Osteoblast (primary cell): Measurements from ENCODE around the gene SPEM2. TPM values are rescaled to one million over a fixed set of nuclear protein-coding genes. Genes with fewer than 3 reads are reported as not detected.

Source experiments
- DNase-seq: peaks from one replicate; pipeline ENCODE4 v3.0.0; 2011; ENCODE audit warnings: low spot score, mixed read lengths; ENCODE audit not compliant: insufficient read length; ENCODE audit errors: missing footprints
- H2AFZ ChIP-seq: 2 replicates; pipeline ENCODE4 v1.6.0; 2011; ENCODE audit warnings: mild to moderate bottlenecking, low read length
- H3K27ac ChIP-seq: 2 replicates; pipeline ENCODE4 v1.5.1; 2011; ENCODE audit warnings: mild to moderate bottlenecking, low read depth, low read length, moderate library complexity
- H3K27me3 ChIP-seq: 2 replicates; pipeline ENCODE4 v1.6.0; 2012; ENCODE audit warnings: mild to moderate bottlenecking, control low read depth, inconsistent platforms, low read length, moderate library complexity; ENCODE audit not compliant: insufficient read depth
- H3K36me3 ChIP-seq: 2 replicates; pipeline ENCODE4 v1.5.1; 2011; ENCODE audit warnings: mild to moderate bottlenecking, low read length, control low read depth, moderate library complexity; ENCODE audit not compliant: insufficient read depth
- H3K4me1 ChIP-seq: 2 replicates; pipeline ENCODE4 v1.5.1; 2011; ENCODE audit warnings: mild to moderate bottlenecking, low read length, control low read depth, moderate library complexity; ENCODE audit not compliant: insufficient read depth
- H3K4me2 ChIP-seq: 2 replicates; pipeline ENCODE4 v1.6.0; 2011; ENCODE audit warnings: mild to moderate bottlenecking, low read length; ENCODE audit not compliant: insufficient read depth
- H3K4me3 ChIP-seq: fragments of 200-600 bp; sonication (generic); 3 replicates; pipeline ENCODE4 v1.5.1; 2012; ENCODE audit warnings: mild to moderate bottlenecking, low read length, inconsistent platforms; ENCODE audit not compliant: insufficient read depth
- H3K79me2 ChIP-seq: 2 replicates; pipeline ENCODE4 v1.6.0; 2012; ENCODE audit warnings: mild to moderate bottlenecking, low read length, control low read depth, inconsistent platforms; ENCODE audit not compliant: insufficient read depth
- H3K9me3 ChIP-seq: 2 replicates; pipeline ENCODE4 v1.5.1; 2011; ENCODE audit warnings: low read depth, low read length, control low read depth
- H4K20me1 ChIP-seq: 2 replicates; pipeline ENCODE4 v1.6.0; 2012; ENCODE audit warnings: mild to moderate bottlenecking, low read length, control low read depth; ENCODE audit not compliant: insufficient read depth
- CTCF ChIP-seq: IDR thresholded peaks from 2 replicates; pipeline ENCODE4 v1.5.1; 2011; ENCODE audit warnings: mild to moderate bottlenecking, low read depth, low read length, moderate library complexity; ENCODE audit errors: extremely low read depth
- total RNA-seq: library from RNA; depleted of rRNA; stranded (reverse); fragments of >200 nt; gene quantifications from 2 replicates; pipeline ENCODE4 v1.2.3, GENCODE V29; 2012

SPEM2 gene
- total RNA-seq, 1 donor = not detected

- no peak for DNase-seq
- Histone ChIP-seq H4K20me1 (peaks cover 40% of the 10 kb centered on the region), H3K4me1 (peaks cover 10% of the 10 kb centered on the region), H3K36me3 (peaks cover 30% of the 10 kb centered on the region), H3K27me3 (no peaks in the 10 kb centered on the region), H2AFZ (no peak overlapping the region), H3K9me3 (no peaks in the 10 kb centered on the region), H3K79me2 (peaks cover 57% of the 10 kb centered on the region), H3K4me2 (no peak overlapping the region), H3K4me3 (no peak overlapping the region), H3K27ac (peak overlapping the region; percentile 48)
- TF ChIP-seq CTCF = no peak
Observed at GRCh38 chr17:7466318-7466638, 40.9 kb downstream of the SPEM2 start.

- no peak overlapping the region for H3K4me3 ChIP-seq
- H3K27me3 ChIP-seq = no peaks in the 10 kb centered on the region
- no peak overlapping the region for H2AFZ ChIP-seq
- H3K4me2 ChIP-seq = peak overlapping the region; percentile 23
- peaks cover 10% of the 10 kb centered on the region for H3K4me1 ChIP-seq
- peaks cover 62% of the 10 kb centered on the region for H3K79me2 ChIP-seq
- H3K27ac ChIP-seq = peak overlapping the region; percentile 48
- TF ChIP-seq CTCF = no peak
- H3K36me3 ChIP-seq = peaks cover 30% of the 10 kb centered on the region
- DNase-seq = peak; percentile 97
- H3K9me3 ChIP-seq = no peaks in the 10 kb centered on the region
- H4K20me1 ChIP-seq = peaks cover 45% of the 10 kb centered on the region
Observed at GRCh38 chr17:7466639-7467341, 41.4 kb downstream of the SPEM2 start.

GRCh38 chr17:7467498-7467897 lies 42.1 kb downstream of the SPEM2 start:
- DNase-seq = peak; percentile 62
- Histone ChIP-seq H3K27ac (peak overlapping the region; percentile 48), H3K9me3 (no peaks in the 10 kb centered on the region), H2AFZ (no peak overlapping the region), H3K4me2 (no peak overlapping the region), H4K20me1 (peaks cover 48% of the 10 kb centered on the region), H3K27me3 (no peaks in the 10 kb centered on the region), H3K36me3 (peaks cover 27% of the 10 kb centered on the region), H3K4me1 (peaks cover 10% of the 10 kb centered on the region), H3K79me2 (peaks cover 69% of the 10 kb centered on the region), H3K4me3 (no peak overlapping the region)
- no peak for TF ChIP-seq CTCF

GRCh38 chr17:7468290-7468689 lies 42.9 kb downstream of the SPEM2 start:
- peaks cover 48% of the 10 kb centered on the region for H4K20me1 ChIP-seq
- no peak overlapping the region for H2AFZ ChIP-seq
- DNase-seq = peak; percentile 55
- H3K36me3 ChIP-seq = peaks cover 19% of the 10 kb centered on the region
- H3K79me2 ChIP-seq = peaks cover 75% of the 10 kb centered on the region
- peaks cover 10% of the 10 kb centered on the region for H3K4me1 ChIP-seq
- no peak overlapping the region for H3K27ac ChIP-seq
- TF ChIP-seq CTCF = no peak
- no peaks in the 10 kb centered on the region for H3K9me3 ChIP-seq
- H3K27me3 ChIP-seq = no peaks in the 10 kb centered on the region
- H3K4me3 ChIP-seq = no peak overlapping the region
- no peak overlapping the region for H3K4me2 ChIP-seq
